Keratinocyte (primary cell): Measurements from ENCODE around the gene NOL11. TPM values are rescaled to one million over a fixed set of nuclear protein-coding genes. Genes with fewer than 3 reads are reported as not detected.

Experiments
- DNase-seq: peaks from one replicate; pipeline ENCODE4 v3.0.0-alpha.2; 2011; ENCODE audit warnings: low read depth, missing footprints, low spot score
- FAIRE-seq: peaks from 2 replicates; lab custom pipeline; 2011; peaks lifted over from hg19 to GRCh38; lab: Jason Lieb, UNC
- H2AFZ ChIP-seq: 2 replicates; pipeline ENCODE4 v1.6.0; 2012; ENCODE audit warnings: low read length, control low read depth, inconsistent platforms; ENCODE audit not compliant: control insufficient read depth
- H3K27ac ChIP-seq: 2 replicates; pipeline ENCODE4 v1.5.1; 2011; ENCODE audit warnings: low read length; ENCODE audit not compliant: control insufficient read depth, insufficient read depth
- H3K27me3 ChIP-seq: 3 replicates; pipeline ENCODE4 v1.6.0; 2011; ENCODE audit warnings: low read length; ENCODE audit not compliant: control insufficient read depth, insufficient read depth; ENCODE audit errors: extremely low read depth
- H3K36me3 ChIP-seq, 2 experiments: 2 replicates in 1 of 2; 3 replicates in 1 of 2; pipeline ENCODE4 v1.5.1; 2011; ENCODE audit warnings: low read length in 2 of 2, mild to moderate bottlenecking in 1 of 2; ENCODE audit not compliant: control insufficient read depth in 2 of 2, insufficient read depth in 2 of 2; ENCODE audit errors: extremely low read depth in 1 of 2
- H3K4me1 ChIP-seq: 3 replicates; pipeline ENCODE4 v1.5.1; 2011; ENCODE audit warnings: low read length; ENCODE audit not compliant: control insufficient read depth, insufficient read depth; ENCODE audit errors: extremely low read depth
- H3K4me2 ChIP-seq: 3 replicates; pipeline ENCODE4 v1.6.0; 2011; ENCODE audit warnings: low read depth, low read length; ENCODE audit not compliant: control insufficient read depth, insufficient read depth; ENCODE audit errors: extremely low read depth
- H3K4me3 ChIP-seq, 3 experiments: fragments of 200-600 bp in 1 of 3; sonication (generic) in 1 of 3; 2 replicates in 2 of 3; 3 replicates in 1 of 3; pipeline ENCODE4 v1.5.1; 2011 to 2016; ENCODE audit warnings: low read length in 3 of 3, mild to moderate bottlenecking in 3 of 3, control low read depth in 2 of 3, inconsistent platforms in 1 of 3, low read depth in 1 of 3, mixed read lengths in 1 of 3, mixed run types in 1 of 3, moderate library complexity in 1 of 3; ENCODE audit not compliant: control insufficient read depth in 2 of 3, insufficient read depth in 2 of 3; ENCODE audit errors: extremely low read depth in 1 of 3
- H3K79me2 ChIP-seq: 2 replicates; pipeline ENCODE4 v1.6.0; 2012; ENCODE audit warnings: low read length; ENCODE audit not compliant: control insufficient read depth, insufficient read depth
- H3K9ac ChIP-seq: 3 replicates; pipeline ENCODE4 v1.6.0; 2011; ENCODE audit warnings: low read length; ENCODE audit not compliant: control insufficient read depth, insufficient read depth; ENCODE audit errors: extremely low read depth
- H3K9me1 ChIP-seq: 3 replicates; pipeline ENCODE4 v1.6.0; 2011; ENCODE audit warnings: low read length; ENCODE audit not compliant: control insufficient read depth, insufficient read depth; ENCODE audit errors: extremely low read depth
- H3K9me3 ChIP-seq: 2 replicates; pipeline ENCODE4 v1.5.1; 2012; ENCODE audit warnings: low read depth, low read length; ENCODE audit not compliant: control insufficient read depth
- H4K20me1 ChIP-seq: 3 replicates; pipeline ENCODE4 v1.6.0; 2011; ENCODE audit warnings: low read length; ENCODE audit not compliant: control insufficient read depth, insufficient read depth; ENCODE audit errors: extremely low read depth
- EZH2 ChIP-seq: IDR thresholded peaks from one replicate; pipeline ENCODE4 v1.6.1; 2012; ENCODE audit warnings: inconsistent platforms, mild to moderate bottlenecking, low read length, moderate library complexity
- dilution Hi-C: fragments of 300-500 bp; cut with MboI; formaldehyde crosslinking; loops from one replicate; pipeline ENCODE4 v1.7.0; 2020; ENCODE audit warnings: low sequenced_read_pairs; ENCODE audit not compliant: extremely low pct_ligation_motif_present
- polyA plus RNA-seq, 5 experiments: library from polyadenylated mRNA; depleted of rRNA in 3 of 5; stranded (reverse) in 3 of 5; stranded (forward) in 1 of 5; unstranded in 1 of 5; fragments of >200 nt; gene quantifications; 1 replicate in 1 of 5; 2 replicates in 3 of 5; 3 replicates in 1 of 5; pipeline versions ENCODE4 v1.2.1 to v1.2.3, GENCODE V29; 2011 to 2012; ENCODE audit warnings: missing spikeins in 2 of 5, low read depth in 1 of 5, low replicate concordance in 1 of 5
- small RNA-seq, 3 experiments: library from RNA; depleted of rRNA; stranded (forward); fragments of <200 nt; gene quantifications; one replicate each; pipeline ENCODE3, GENCODE V24; 2012; ENCODE audit warnings: low read depth in 3 of 3, low replicate concordance in 1 of 3; ENCODE audit not compliant: insufficient read length in 3 of 3
- TF ChIP-seq, protein P1 (sequence below), 3 experiments: IDR thresholded peaks in 1 of 3; conservative IDR thresholded peaks in 1 of 3; optimal IDR thresholded peaks in 1 of 3; 2 replicates in 2 of 3; 3 replicates in 1 of 3; pipeline versions ENCODE3 to v1.5.1; 2011; ENCODE audit warnings: low read length in 3 of 3, mild to moderate bottlenecking in 3 of 3, moderate library complexity in 2 of 3, control low read depth in 1 of 3, inconsistent platforms in 1 of 3; ENCODE audit not compliant: insufficient read depth in 2 of 3; ENCODE audit errors: extremely low read depth in 1 of 3

The NOL11 gene
- polyA plus RNA-seq, 1 donor (not counting 4 experiments of a cell fraction or from before 2014, with no cell fraction given) = 63.0 TPM

DNA sequence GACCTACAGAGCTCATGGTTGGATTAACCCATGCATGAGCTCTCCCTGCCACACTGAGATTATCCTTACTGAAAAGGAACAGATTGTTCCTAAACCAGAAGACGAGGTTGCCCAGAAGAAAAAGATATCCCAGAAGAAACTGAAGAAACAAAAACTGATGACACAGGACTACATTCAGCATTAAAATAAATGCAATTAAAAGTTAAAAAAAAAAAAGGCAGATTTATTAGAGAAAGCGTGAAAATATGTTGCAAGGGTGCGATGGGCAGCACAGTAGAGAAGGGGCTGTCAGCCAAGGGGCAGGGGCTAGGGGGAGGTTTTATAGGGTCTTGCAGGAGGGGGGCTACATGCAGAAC is 67.4 kb downstream of the NOL11 start:
- H3K36me3 ChIP-seq = no peaks in the 10 kb centered on the region
- H3K27ac ChIP-seq = no peak overlapping the region
- DNase-seq (no peak), FAIRE-seq (no peak)
- no peaks in the 10 kb centered on the region for H4K20me1 ChIP-seq
- H3K9me1 ChIP-seq = no peaks in the 10 kb centered on the region
- H3K4me2 ChIP-seq = no peak overlapping the region
- H3K4me3 ChIP-seq = no peak overlapping the region
- peaks cover 3% of the 10 kb centered on the region for H3K4me1 ChIP-seq
- H3K9me3 ChIP-seq = no peaks in the 10 kb centered on the region
- H3K79me2 ChIP-seq = no peaks in the 10 kb centered on the region
- TF ChIP-seq EZH2 = no peak
- TF ChIP-seq, protein P1, sequence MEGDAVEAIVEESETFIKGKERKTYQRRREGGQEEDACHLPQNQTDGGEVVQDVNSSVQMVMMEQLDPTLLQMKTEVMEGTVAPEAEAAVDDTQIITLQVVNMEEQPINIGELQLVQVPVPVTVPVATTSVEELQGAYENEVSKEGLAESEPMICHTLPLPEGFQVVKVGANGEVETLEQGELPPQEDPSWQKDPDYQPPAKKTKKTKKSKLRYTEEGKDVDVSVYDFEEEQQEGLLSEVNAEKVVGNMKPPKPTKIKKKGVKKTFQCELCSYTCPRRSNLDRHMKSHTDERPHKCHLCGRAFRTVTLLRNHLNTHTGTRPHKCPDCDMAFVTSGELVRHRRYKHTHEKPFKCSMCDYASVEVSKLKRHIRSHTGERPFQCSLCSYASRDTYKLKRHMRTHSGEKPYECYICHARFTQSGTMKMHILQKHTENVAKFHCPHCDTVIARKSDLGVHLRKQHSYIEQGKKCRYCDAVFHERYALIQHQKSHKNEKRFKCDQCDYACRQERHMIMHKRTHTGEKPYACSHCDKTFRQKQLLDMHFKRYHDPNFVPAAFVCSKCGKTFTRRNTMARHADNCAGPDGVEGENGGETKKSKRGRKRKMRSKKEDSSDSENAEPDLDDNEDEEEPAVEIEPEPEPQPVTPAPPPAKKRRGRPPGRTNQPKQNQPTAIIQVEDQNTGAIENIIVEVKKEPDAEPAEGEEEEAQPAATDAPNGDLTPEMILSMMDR (optimal IDR thresholded peaks at IDR 0.05 in 1 of 3, IDR thresholded peaks at IDR 0.05 in 1 of 3, conservative IDR thresholded peaks at IDR 0.05 in 1 of 3; ENCODE audit: extremely low read depth in 1 of 3, insufficient read depth in 2 of 3, low read length in 3 of 3) = no peak
- no peaks in the 10 kb centered on the region for H3K27me3 ChIP-seq
- dilution Hi-C loops = no loop called here
- H3K9ac ChIP-seq = no peak overlapping the region
- no peak overlapping the region for H2AFZ ChIP-seq

DNA sequence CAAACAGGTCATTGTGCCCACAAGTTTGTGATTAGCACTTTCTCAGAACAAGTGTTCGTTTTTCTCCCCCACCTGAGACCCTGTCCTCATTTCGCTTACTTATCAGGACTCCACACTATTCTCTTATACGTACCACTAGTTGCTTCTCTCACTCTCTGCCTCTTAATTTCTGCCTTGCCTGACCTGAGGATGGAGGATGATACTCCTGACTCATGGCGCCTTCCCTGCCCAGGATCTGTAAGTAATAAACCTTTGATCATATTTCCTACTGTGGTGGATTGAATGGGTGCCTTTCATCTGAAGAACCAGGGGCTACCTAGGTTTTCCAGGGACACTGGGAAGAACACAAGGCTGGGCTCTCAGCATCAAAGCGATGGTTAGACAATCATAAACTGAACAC is 67.8 kb downstream of the NOL11 start:
- no peaks in the 10 kb centered on the region for H4K20me1 ChIP-seq

More for the DNA sequence above, 67.8 kb downstream of the NOL11 start:
- TF ChIP-seq, protein P1 (optimal IDR thresholded peaks at IDR 0.05 in 1 of 3, IDR thresholded peaks at IDR 0.05 in 1 of 3, conservative IDR thresholded peaks at IDR 0.05 in 1 of 3; ENCODE audit: extremely low read depth in 1 of 3, insufficient read depth in 2 of 3, low read length in 3 of 3) = no peak
- TF ChIP-seq EZH2 = no peak
- dilution Hi-C loops = no loop called here
- H3K36me3 ChIP-seq = no peaks in the 10 kb centered on the region
- DNase-seq (no peak), FAIRE-seq (no peak)
- no peaks in the 10 kb centered on the region for H3K9me1 ChIP-seq
- H3K27me3 ChIP-seq = no peaks in the 10 kb centered on the region
- no peaks in the 10 kb centered on the region for H3K9me3 ChIP-seq
- no peak overlapping the region for H3K27ac ChIP-seq
- H3K9ac ChIP-seq = no peak overlapping the region
- H3K4me3 ChIP-seq = no peak overlapping the region
- H3K79me2 ChIP-seq = no peaks in the 10 kb centered on the region
- H3K4me1 ChIP-seq = peaks cover 3% of the 10 kb centered on the region
- H2AFZ ChIP-seq = no peak overlapping the region
- no peak overlapping the region for H3K4me2 ChIP-seq

Small RNA genes lying within 50 kb of the gene (small RNA-seq; reads per million reads assigned to genes)
- gene SNORA38B = 0.33 to 3.5 (median 1.9) reads per million in 3 experiments

Other genes starting within 250 kb of the NOL11 start
- gene BPTF, start 107.6 kb downstream of the NOL11 start, polyA plus RNA-seq = 19.7 to 42.0 TPM (median 28.3 TPM) in 3 replicates